Left renal cortex interstitium (tissue), 4 donors: ENCODE measurements around the gene PPARA. TPM values are rescaled to one million over a fixed set of nuclear protein-coding genes. Genes with fewer than 3 reads are reported as not detected.
A peak's percentile ranks its signal among the peaks of the same experiment; 100 is the strongest.

Source experiments
- DNase-seq, 4 donors: peaks; one replicate each; pipeline ENCODE4 v3.0.0-alpha.2; 2013; ENCODE audit warnings: low read depth in 4 of 4, low spot score in 2 of 4, missing footprints in 1 of 4
- polyA plus RNA-seq, 4 donors: library from polyadenylated mRNA; unstranded; fragments of 120-200 nt; gene quantifications; one replicate each; pipeline ENCODE4 v1.2.1, GENCODE V29; 2013; ENCODE audit not compliant: insufficient read length in 4 of 4

PPARA gene
- polyA plus RNA-seq: 10 to 100 TPM; 22.4 to 34.1 (median 28.3) TPM

GRCh38 chr22:46150034-46150654 lies at the start of gene PPARA:
PPARA (plus strand) TSS chr22:46150526; CDS start chr22:46198384, 47,858 bp downstream.
- DNase-seq: peak in 3 of 4 donors; percentile 45 to 67 (median 61)

GRCh38 chr22:46102159-46102558 lies 48.2 kb upstream of the PPARA start:
- DNase-seq: no peak

GRCh38 chr22:46102752-46103151 lies 47.6 kb upstream of the PPARA start:
- DNase-seq: no peak

GRCh38 chr22:46103181-46103580 lies 47.1 kb upstream of the PPARA start:
- no peak for DNase-seq

GRCh38 chr22:46103664-46104063 lies 46.7 kb upstream of the PPARA start:
- DNase-seq: no peak

- no peak for DNase-seq
These were observed 46.0 kb upstream of the PPARA start for GRCh38 chr22:46104170-46104880.

GRCh38 chr22:46104881-46105493 lies 45.3 kb upstream of the PPARA start:
- no peak for DNase-seq

GRCh38 chr22:46105494-46106278 lies 44.6 kb upstream of the PPARA start:
- DNase-seq: no peak

- DNase-seq: no peak
These were observed 43.9 kb upstream of the PPARA start for GRCh38 chr22:46106279-46107022.

GRCh38 chr22:46107089-46107664 lies 43.1 kb upstream of the PPARA start:
- DNase-seq: no peak

GRCh38 chr22:46107753-46108563 lies 42.4 kb upstream of the PPARA start:
- no peak for DNase-seq

- DNase-seq: no peak
These were observed 41.5 kb upstream of the PPARA start for GRCh38 chr22:46108564-46109473.

GRCh38 chr22:46109474-46110003 lies 40.8 kb upstream of the PPARA start:
- DNase-seq: no peak

GRCh38 chr22:46110215-46110614 lies 40.1 kb upstream of the PPARA start:
- no peak for DNase-seq

- no peak for DNase-seq
These were observed 38.5 kb upstream of the PPARA start for GRCh38 chr22:46111645-46112306.

GRCh38 chr22:46112405-46112804 lies 37.9 kb upstream of the PPARA start:
- no peak for DNase-seq
